SK-N-SH treated with all-trans-retinoic acid at 6 μM for 48 hours (cell line): ENCODE measurements around the gene NRXN3.

Experiments used
- BACH2 ChIP-seq: fragments of 250-450 bp; sonication (Bioruptor Pico); IDR thresholded peaks from 2 replicates; pipeline ENCODE4 v1.9.0; 2021; ENCODE audit warnings: mild to moderate bottlenecking, borderline replicate concordance
- CREB5 ChIP-seq: fragments of 250-450 bp; sonication (Bioruptor Pico); IDR thresholded peaks from 2 replicates; pipeline ENCODE4 v1.5.1; 2020; ENCODE audit warnings: low read depth, mild to moderate bottlenecking, moderate library complexity
- ISL1 ChIP-seq: fragments of 250-450 bp; sonication (Bioruptor Pico); IDR thresholded peaks from 2 replicates; pipeline ENCODE4 v2.1.2; 2022; ENCODE audit warnings: mild to moderate bottlenecking, moderate library complexity
- PATZ1 ChIP-seq: fragments of 250-450 bp; sonication (Bioruptor Pico); IDR thresholded peaks from 2 replicates; pipeline ENCODE4 v1.8.0; 2020; ENCODE audit warnings: mild to moderate bottlenecking, moderate library complexity, borderline replicate concordance
- RARB ChIP-seq: fragments of 250-450 bp; sonication (Bioruptor Pico); IDR thresholded peaks from 2 replicates; pipeline ENCODE4 v1.8.0; 2021; ENCODE audit warnings: mild to moderate bottlenecking, moderate library complexity
- ZFP3 ChIP-seq: fragments of 250-450 bp; sonication (Bioruptor Pico); IDR thresholded peaks from 2 replicates; pipeline ENCODE4 v1.5.0; 2020; ENCODE audit warnings: mild to moderate bottlenecking, moderate library complexity
- ZFP30 ChIP-seq: fragments of 450-650 bp; formaldehyde crosslinking; IDR thresholded peaks from 2 replicates; pipeline ENCODE4 v1.5.0; 2022; ENCODE audit warnings: mild to moderate bottlenecking, moderate library complexity
- ZNF565 ChIP-seq: fragments of 450-650 bp; formaldehyde crosslinking; conservative IDR thresholded peaks from 2 replicates; pipeline ENCODE4 v1.5.0; 2020; ENCODE audit warnings: low read depth, mild to moderate bottlenecking, moderate library complexity
- ZNF8 ChIP-seq: fragments of 450-650 bp; formaldehyde crosslinking; IDR thresholded peaks from 2 replicates; pipeline ENCODE4 v1.5.0; 2020; ENCODE audit warnings: mild to moderate bottlenecking, moderate library complexity
- TF ChIP-seq, protein P1 (sequence below): fragments of 250-450 bp; sonication (Bioruptor Pico); IDR thresholded peaks from 2 replicates; pipeline ENCODE4 v1.5.1; 2021; ENCODE audit warnings: mild to moderate bottlenecking, moderate library complexity

GRCh38 chr14:79586989-79587598 is 1416.9 kb downstream of the NRXN3 start:
- TF ChIP-seq PATZ1 (no peak), RARB (no peak), ZNF8 (CRISPR knock-in tag) (no peak), ZNF565 (no peak), ZFP3 (CRISPR knock-in tag) (no peak), ZFP30 (no peak), ISL1 (no peak), BACH2 (CRISPR knock-in tag) (no peak), CREB5 (no peak)
- TF ChIP-seq, protein P1, sequence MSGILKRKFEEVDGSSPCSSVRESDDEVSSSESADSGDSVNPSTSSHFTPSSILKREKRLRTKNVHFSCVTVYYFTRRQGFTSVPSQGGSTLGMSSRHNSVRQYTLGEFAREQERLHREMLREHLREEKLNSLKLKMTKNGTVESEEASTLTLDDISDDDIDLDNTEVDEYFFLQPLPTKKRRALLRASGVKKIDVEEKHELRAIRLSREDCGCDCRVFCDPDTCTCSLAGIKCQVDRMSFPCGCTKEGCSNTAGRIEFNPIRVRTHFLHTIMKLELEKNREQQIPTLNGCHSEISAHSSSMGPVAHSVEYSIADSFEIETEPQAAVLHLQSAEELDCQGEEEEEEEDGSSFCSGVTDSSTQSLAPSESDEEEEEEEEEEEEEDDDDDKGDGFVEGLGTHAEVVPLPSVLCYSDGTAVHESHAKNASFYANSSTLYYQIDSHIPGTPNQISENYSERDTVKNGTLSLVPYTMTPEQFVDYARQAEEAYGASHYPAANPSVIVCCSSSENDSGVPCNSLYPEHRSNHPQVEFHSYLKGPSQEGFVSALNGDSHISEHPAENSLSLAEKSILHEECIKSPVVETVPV (CRISPR knock-in tag): no peak
